ENCODE data around the gene NAMPT.

NAMPT gene

DNA sequence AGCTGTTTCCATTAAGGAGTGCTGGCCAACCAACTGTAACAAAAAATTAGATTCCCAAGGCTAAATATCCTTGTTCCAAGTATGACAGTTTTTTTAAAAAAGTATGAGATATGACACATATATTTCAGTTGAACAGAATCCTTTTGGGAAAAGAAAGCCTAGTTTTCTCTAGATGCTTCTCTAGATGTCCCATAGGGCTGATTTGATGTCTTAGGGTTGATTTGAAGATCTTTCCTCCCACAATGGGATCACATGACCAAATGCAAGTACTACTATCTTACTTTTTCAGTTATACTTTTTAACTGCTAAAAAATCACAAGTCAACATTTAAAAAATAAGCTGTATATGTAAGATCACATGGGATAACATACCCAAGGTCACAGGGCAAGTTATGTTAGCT, 3.7 kb downstream of the NAMPT start:
- Mint-ChIP-seq H3K9me3 (no peaks in the 10 kb centered on the region), H3K36me3 (ENCODE audit: insufficient read depth) (peaks cover 23% of the 10 kb centered on the region), H3K4me1 (peaks cover 31% of the 10 kb centered on the region), H3K27ac (ENCODE audit: low read depth) (no peak overlapping the region), H3K27me3 (no peaks in the 10 kb centered on the region), H3K4me3 (no peak overlapping the region)
- DNase-seq (ENCODE audit: low spot score in 2 of 2) (no peak), ATAC-seq (replicated peaks; ENCODE audit: extremely low read depth, poor library complexity, severe bottlenecking) (no peak)

- no peaks in the 10 kb centered on the region for H3K9me3 Mint-ChIP-seq
- H3K4me3 Mint-ChIP-seq = no peak overlapping the region
- H3K27ac Mint-ChIP-seq (ENCODE audit: low read depth) = peak overlapping the region; percentile 26
- H3K27me3 Mint-ChIP-seq = no peaks in the 10 kb centered on the region
- peaks cover 26% of the 10 kb centered on the region for H3K36me3 Mint-ChIP-seq (ENCODE audit: insufficient read depth)
- peaks cover 23% of the 10 kb centered on the region for H3K4me1 Mint-ChIP-seq
- DNase-seq (ENCODE audit: low spot score in 2 of 2) (no peak), ATAC-seq (replicated peaks; ENCODE audit: extremely low read depth, poor library complexity, severe bottlenecking) (no peak)
These were observed 5.2 kb downstream of the NAMPT start for GRCh38 chr7:106279425-106280197.

GRCh38 chr7:106278695-106279094, 6.1 kb downstream of the NAMPT start:
- DNase-seq (ENCODE audit: low spot score in 2 of 2) = no peak
- H3K4me1 Mint-ChIP-seq = peaks cover 19% of the 10 kb centered on the region
- ATAC-seq (replicated peaks; ENCODE audit: extremely low read depth, poor library complexity, severe bottlenecking) = no peak
- no peak overlapping the region for H3K27ac Mint-ChIP-seq (ENCODE audit: low read depth)
- H3K4me3 Mint-ChIP-seq = no peak overlapping the region
- H3K27me3 Mint-ChIP-seq = no peaks in the 10 kb centered on the region
- H3K36me3 Mint-ChIP-seq (ENCODE audit: insufficient read depth) = peaks cover 26% of the 10 kb centered on the region
- no peaks in the 10 kb centered on the region for H3K9me3 Mint-ChIP-seq

- H3K36me3 Mint-ChIP-seq (ENCODE audit: insufficient read depth) = peaks cover 25% of the 10 kb centered on the region
- H3K27ac Mint-ChIP-seq (ENCODE audit: low read depth) = no peak overlapping the region
- no peaks in the 10 kb centered on the region for H3K27me3 Mint-ChIP-seq
- no peak overlapping the region for H3K4me3 Mint-ChIP-seq
- peaks cover 16% of the 10 kb centered on the region for H3K4me1 Mint-ChIP-seq
- ATAC-seq (replicated peaks; ENCODE audit: extremely low read depth, poor library complexity, severe bottlenecking) (no peak), DNase-seq (ENCODE audit: low spot score in 2 of 2) (no peak)
- no peaks in the 10 kb centered on the region for H3K9me3 Mint-ChIP-seq
These were observed 6.8 kb downstream of the NAMPT start for GRCh38 chr7:106277976-106278375.

- Mint-ChIP-seq H3K9me3 (no peaks in the 10 kb centered on the region), H3K27ac (ENCODE audit: low read depth) (no peak overlapping the region), H3K4me1 (peaks cover 10% of the 10 kb centered on the region), H3K36me3 (ENCODE audit: insufficient read depth) (peaks cover 25% of the 10 kb centered on the region), H3K27me3 (no peaks in the 10 kb centered on the region), H3K4me3 (no peak overlapping the region)
- ATAC-seq (replicated peaks; ENCODE audit: extremely low read depth, poor library complexity, severe bottlenecking) = no peak
- DNase-seq (ENCODE audit: low spot score in 2 of 2) = no peak
These were observed 8.3 kb downstream of the NAMPT start for GRCh38 chr7:106276513-106276912.

GRCh38 chr7:106273009-106273668, 11.6 kb downstream of the NAMPT start:
- no peak overlapping the region for H3K4me3 Mint-ChIP-seq
- peaks cover 35% of the 10 kb centered on the region for H3K36me3 Mint-ChIP-seq (ENCODE audit: insufficient read depth)
- no peaks in the 10 kb centered on the region for H3K4me1 Mint-ChIP-seq
- ATAC-seq (replicated peaks; ENCODE audit: extremely low read depth, poor library complexity, severe bottlenecking) (no peak), DNase-seq (ENCODE audit: low spot score in 2 of 2) (no peak)
- H3K9me3 Mint-ChIP-seq = no peaks in the 10 kb centered on the region
- no peak overlapping the region for H3K27ac Mint-ChIP-seq (ENCODE audit: low read depth)
- no peaks in the 10 kb centered on the region for H3K27me3 Mint-ChIP-seq

DNA sequence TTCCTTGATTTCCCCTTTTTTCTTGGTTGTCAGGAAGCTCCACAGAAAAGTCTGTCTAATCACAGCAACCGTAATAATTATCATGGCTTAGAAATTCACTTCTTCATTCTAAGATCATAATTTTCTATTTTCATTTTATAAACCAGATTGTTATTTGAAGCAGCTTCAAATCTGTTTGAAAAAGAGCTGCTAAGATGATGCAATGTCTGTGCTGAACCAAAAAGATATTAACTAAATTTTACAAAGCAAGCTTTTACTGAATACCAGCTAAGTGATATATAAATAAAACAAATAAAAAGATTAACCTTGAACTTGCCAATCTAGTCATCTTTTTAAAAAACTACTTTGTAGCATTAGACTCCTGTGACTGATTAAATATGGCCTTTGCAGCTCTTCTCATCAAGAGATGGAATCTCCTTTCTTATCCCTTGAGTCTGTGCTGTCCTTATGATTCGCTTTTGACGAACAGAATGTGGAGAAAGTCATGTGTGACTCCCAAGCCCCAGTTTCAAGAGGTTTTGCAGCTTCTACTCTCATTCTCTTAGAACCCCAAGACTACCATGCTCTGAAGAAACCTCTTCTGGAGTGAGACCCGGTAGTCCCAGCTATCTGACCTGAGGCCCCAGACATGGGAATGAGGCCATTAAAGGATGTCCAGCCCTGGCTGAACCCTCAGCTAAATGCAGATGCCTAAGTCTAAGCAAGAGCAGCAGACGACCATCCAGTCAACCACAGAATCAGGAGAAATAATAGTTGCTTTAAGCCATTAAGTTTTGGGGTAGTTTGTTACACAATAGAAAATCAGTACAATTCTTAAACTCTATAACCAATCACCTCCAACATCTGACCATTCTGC, 14.4 kb downstream of the NAMPT start:
- H3K27me3 Mint-ChIP-seq = no peaks in the 10 kb centered on the region
- ATAC-seq (replicated peaks; ENCODE audit: extremely low read depth, poor library complexity, severe bottlenecking) (no peak), DNase-seq (ENCODE audit: low spot score in 2 of 2) (no peak)
- H3K4me1 Mint-ChIP-seq = no peaks in the 10 kb centered on the region
- peaks cover 40% of the 10 kb centered on the region for H3K36me3 Mint-ChIP-seq (ENCODE audit: insufficient read depth)
- no peaks in the 10 kb centered on the region for H3K9me3 Mint-ChIP-seq
- no peak overlapping the region for H3K4me3 Mint-ChIP-seq
- H3K27ac Mint-ChIP-seq (ENCODE audit: low read depth) = no peak overlapping the region

- no peaks in the 10 kb centered on the region for H3K27me3 Mint-ChIP-seq
- no peaks in the 10 kb centered on the region for H3K4me1 Mint-ChIP-seq
- ATAC-seq (replicated peaks; ENCODE audit: extremely low read depth, poor library complexity, severe bottlenecking) (no peak), DNase-seq (ENCODE audit: low spot score in 2 of 2) (no peak)
- H3K9me3 Mint-ChIP-seq = no peaks in the 10 kb centered on the region
- H3K36me3 Mint-ChIP-seq (ENCODE audit: insufficient read depth) = peaks cover 34% of the 10 kb centered on the region
- no peak overlapping the region for H3K27ac Mint-ChIP-seq (ENCODE audit: low read depth)
- no peak overlapping the region for H3K4me3 Mint-ChIP-seq
These were observed 15.4 kb downstream of the NAMPT start for GRCh38 chr7:106269254-106269961.

- Mint-ChIP-seq H3K9me3 (no peaks in the 10 kb centered on the region), H3K27me3 (no peaks in the 10 kb centered on the region), H3K27ac (ENCODE audit: low read depth) (no peak overlapping the region), H3K4me1 (peaks cover 7% of the 10 kb centered on the region), H3K4me3 (no peak overlapping the region), H3K36me3 (ENCODE audit: insufficient read depth) (peaks cover 33% of the 10 kb centered on the region)
- DNase-seq (ENCODE audit: low spot score in 2 of 2) (no peak), ATAC-seq (replicated peaks; ENCODE audit: extremely low read depth, poor library complexity, severe bottlenecking) (no peak)
These were observed 19.6 kb downstream of the NAMPT start for GRCh38 chr7:106265133-106265532.

DNA sequence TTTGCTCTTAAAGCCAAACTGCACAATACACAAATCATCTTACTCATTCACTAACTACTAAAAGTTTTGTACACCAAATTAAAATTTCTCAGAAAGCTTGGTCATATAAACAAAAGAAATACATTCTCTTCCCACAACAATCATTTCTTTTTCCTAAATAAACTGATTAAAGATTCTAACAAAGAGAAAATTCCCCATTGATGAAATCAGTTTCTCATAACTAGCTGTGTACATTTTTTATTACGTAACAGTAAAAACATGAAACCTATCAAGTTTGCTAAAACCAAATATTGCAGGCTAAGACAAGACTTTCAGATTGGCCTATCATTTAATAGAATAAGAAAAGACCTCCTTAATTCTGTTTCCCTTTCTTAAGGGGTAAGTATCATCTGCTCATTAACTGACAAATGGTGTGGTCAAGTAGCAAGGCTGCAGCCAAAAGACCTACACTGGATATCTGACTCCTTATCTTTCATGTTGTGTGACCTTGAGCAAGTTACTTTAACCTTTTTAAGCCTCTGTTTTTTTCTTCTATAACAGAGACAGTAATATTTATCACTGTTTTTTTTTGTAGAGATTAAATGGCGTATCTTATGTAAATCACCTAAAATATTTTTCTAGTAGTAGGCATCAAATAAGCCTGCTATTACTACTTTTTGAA, 22.4 kb downstream of the NAMPT start:
- peaks cover 35% of the 10 kb centered on the region for H3K36me3 Mint-ChIP-seq (ENCODE audit: insufficient read depth)
- DNase-seq (ENCODE audit: low spot score in 2 of 2) (no peak), ATAC-seq (replicated peaks; ENCODE audit: extremely low read depth, poor library complexity, severe bottlenecking) (no peak)
- H3K27me3 Mint-ChIP-seq = no peaks in the 10 kb centered on the region
- no peak overlapping the region for H3K27ac Mint-ChIP-seq (ENCODE audit: low read depth)
- no peak overlapping the region for H3K4me3 Mint-ChIP-seq
- no peaks in the 10 kb centered on the region for H3K9me3 Mint-ChIP-seq
- peaks cover 9% of the 10 kb centered on the region for H3K4me1 Mint-ChIP-seq

- H3K9me3 Mint-ChIP-seq = no peaks in the 10 kb centered on the region
- H3K4me1 Mint-ChIP-seq = peaks cover 9% of the 10 kb centered on the region
- H3K36me3 Mint-ChIP-seq (ENCODE audit: insufficient read depth) = peaks cover 28% of the 10 kb centered on the region
- peak; percentile 24 for ATAC-seq (replicated peaks; ENCODE audit: extremely low read depth, poor library complexity, severe bottlenecking)
- no peaks in the 10 kb centered on the region for H3K27me3 Mint-ChIP-seq
- no peak overlapping the region for H3K27ac Mint-ChIP-seq (ENCODE audit: low read depth)
- no peak overlapping the region for H3K4me3 Mint-ChIP-seq
- DNase-seq (ENCODE audit: low spot score in 2 of 2) = no peak
These were observed 24.6 kb downstream of the NAMPT start for GRCh38 chr7:106260136-106260561.

DNA sequence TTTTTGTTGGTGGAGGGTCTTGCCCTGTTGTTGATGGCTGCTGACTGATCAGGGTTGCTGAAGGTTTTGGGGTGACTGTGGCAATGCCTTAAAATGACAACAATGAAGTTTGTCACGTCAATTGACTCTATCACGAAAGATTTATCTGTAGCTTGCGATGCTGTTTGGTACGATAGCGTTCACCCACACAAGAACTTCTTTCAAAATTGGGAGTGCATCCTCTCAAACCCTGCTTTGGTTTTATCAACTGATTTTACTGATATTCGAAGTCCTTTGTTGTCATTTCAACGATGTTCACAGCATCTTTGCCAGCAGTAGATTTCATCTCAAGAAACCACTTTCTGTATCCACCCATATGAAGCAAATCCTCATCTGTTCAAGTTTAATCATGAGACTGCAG, 26.0 kb downstream of the NAMPT start:
- no peak overlapping the region for H3K4me3 Mint-ChIP-seq
- ATAC-seq (replicated peaks; ENCODE audit: extremely low read depth, poor library complexity, severe bottlenecking) (no peak), DNase-seq (ENCODE audit: low spot score in 2 of 2) (no peak)
- H3K27ac Mint-ChIP-seq (ENCODE audit: low read depth) = no peak overlapping the region
- no peaks in the 10 kb centered on the region for H3K27me3 Mint-ChIP-seq
- peaks cover 9% of the 10 kb centered on the region for H3K4me1 Mint-ChIP-seq
- peaks cover 24% of the 10 kb centered on the region for H3K36me3 Mint-ChIP-seq (ENCODE audit: insufficient read depth)
- H3K9me3 Mint-ChIP-seq = no peaks in the 10 kb centered on the region
